Measurements from ENCODE around the gene COG3. TPM values are rescaled to one million over a fixed set of nuclear protein-coding genes. Genes with fewer than 3 reads are reported as not detected.

COG3 gene
- total RNA-seq, 1 donor: 31.2 TPM

GRCh38 chr13:45500492-45501174 is 35.9 kb downstream of the COG3 start:
- DNase-seq (ENCODE audit: low read depth): peak; percentile 91
- TF ChIP-seq CTCF (IDR thresholded peaks at IDR 0.05; ENCODE audit: insufficient read depth, low read length): no peak
- no peak overlapping the region for H3K4me3 ChIP-seq (ENCODE audit: low read depth, low read length)

- no peak for TF ChIP-seq CTCF (IDR thresholded peaks at IDR 0.05; ENCODE audit: insufficient read depth, low read length)
- no peak overlapping the region for H3K4me3 ChIP-seq (ENCODE audit: low read depth, low read length)
- DNase-seq (ENCODE audit: low read depth): no peak
Measured at GRCh38 chr13:45501175-45501526, 36.4 kb downstream of the COG3 start.

GRCh38 chr13:45503658-45504057 is 38.9 kb downstream of the COG3 start:
- TF ChIP-seq CTCF (IDR thresholded peaks at IDR 0.05; ENCODE audit: insufficient read depth, low read length): no peak
- no peak overlapping the region for H3K4me3 ChIP-seq (ENCODE audit: low read depth, low read length)
- DNase-seq (ENCODE audit: low read depth): no peak

- DNase-seq (ENCODE audit: low read depth): no peak
- no peak for TF ChIP-seq CTCF (IDR thresholded peaks at IDR 0.05; ENCODE audit: insufficient read depth, low read length)
Measured at GRCh38 chr13:45506811-45507210, 42.1 kb downstream of the COG3 start.

GRCh38 chr13:45508776-45509175 is 44.0 kb downstream of the COG3 start:
- no peak for TF ChIP-seq CTCF (IDR thresholded peaks at IDR 0.05; ENCODE audit: insufficient read depth, low read length)
- no peak overlapping the region for H3K4me3 ChIP-seq (ENCODE audit: low read depth, low read length)
- DNase-seq (ENCODE audit: low read depth): no peak

More at GRCh38 chr13:45506811-45507210, 42.1 kb downstream of the COG3 start:
- H3K4me3 ChIP-seq (ENCODE audit: low read depth, low read length): no peak overlapping the region

GRCh38 chr13:45510672-45511071 is 45.9 kb downstream of the COG3 start:
- no peak for DNase-seq (ENCODE audit: low read depth)
- no peak overlapping the region for H3K4me3 ChIP-seq (ENCODE audit: low read depth, low read length)
- TF ChIP-seq CTCF (IDR thresholded peaks at IDR 0.05; ENCODE audit: insufficient read depth, low read length): no peak

Data from fibroblast of the aortic adventitia (primary cell).